Ishikawa (cell line): ENCODE measurements around the gene MAPK8IP1.
A peak's percentile ranks its signal among the peaks of the same experiment; 100 is the strongest.

Source experiments
- CEBPB ChIP-seq: IDR thresholded peaks from 2 replicates; pipeline ENCODE4 v1.6.1; 2012
- CREB1 ChIP-seq: IDR thresholded peaks from 2 replicates; pipeline ENCODE4 v1.6.1; 2012; ENCODE audit warnings: low read depth
- EGR1 ChIP-seq: IDR thresholded peaks from 2 replicates; pipeline ENCODE4 v1.6.1; 2012
- EP300 ChIP-seq: IDR thresholded peaks from 2 replicates; pipeline ENCODE4 v1.6.1; 2012; ENCODE audit warnings: borderline replicate concordance
- FOXM1 ChIP-seq: IDR thresholded peaks from 2 replicates; pipeline ENCODE4 v1.6.1; 2012; ENCODE audit warnings: low read depth, borderline replicate concordance
- MAX ChIP-seq: IDR thresholded peaks from 2 replicates; pipeline ENCODE4 v1.6.1; 2012
- NFIC ChIP-seq: IDR thresholded peaks from 2 replicates; pipeline ENCODE4 v1.6.1; 2012
- RAD21 ChIP-seq: IDR thresholded peaks from 2 replicates; pipeline ENCODE4 v1.6.1; 2012; ENCODE audit warnings: low read depth
- TAF1 ChIP-seq: IDR thresholded peaks from 2 replicates; pipeline ENCODE4 v1.6.1; 2012; ENCODE audit warnings: low read depth, mild to moderate bottlenecking
- TCF12 ChIP-seq: IDR thresholded peaks from 2 replicates; pipeline ENCODE4 v1.6.1; 2012; ENCODE audit warnings: low read depth
- TEAD4 ChIP-seq: IDR thresholded peaks from 2 replicates; pipeline ENCODE4 v1.6.1; 2012
- USF1 ChIP-seq: IDR thresholded peaks from 2 replicates; pipeline ENCODE4 v1.6.1; 2012
- YY1 ChIP-seq: IDR thresholded peaks from 2 replicates; pipeline ENCODE4 v1.6.1; 2012; ENCODE audit warnings: low read depth
- ZBTB7A ChIP-seq: IDR thresholded peaks from 2 replicates; pipeline ENCODE4 v1.6.1; 2012; ENCODE audit warnings: low read depth
- TF ChIP-seq, protein P1 (sequence below): IDR thresholded peaks from 2 replicates; pipeline ENCODE4 v1.6.1; 2012; ENCODE audit warnings: low read depth, mild to moderate bottlenecking

The MAPK8IP1 gene

DNA sequence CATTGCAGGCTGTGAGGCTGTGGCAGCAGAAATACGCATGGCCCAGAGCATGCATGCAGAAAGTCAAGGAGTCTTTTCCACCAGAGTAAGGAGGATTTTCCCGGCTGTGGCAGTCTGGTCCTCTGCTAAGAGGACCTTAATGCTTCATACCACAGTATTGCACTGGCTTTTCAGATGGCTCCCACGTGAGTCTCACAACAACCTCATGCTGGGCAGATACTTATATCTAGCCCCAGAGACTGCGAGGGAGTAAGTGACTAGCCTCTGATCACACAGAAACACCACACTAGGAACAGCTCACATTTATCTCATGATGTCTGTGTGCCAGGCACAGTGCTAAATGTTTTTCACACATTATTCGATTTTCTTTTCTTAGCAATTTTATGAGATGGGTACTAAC lies 30.1 kb upstream of the MAPK8IP1 start:
- TF ChIP-seq TAF1 (no peak), EP300 (no peak), EGR1 (no peak), CREB1 (no peak), MAX (no peak), FOXM1 (no peak), YY1 (no peak), TCF12 (no peak), RAD21 (no peak), CEBPB (no peak), ZBTB7A (no peak)
- TF ChIP-seq, protein P1, sequence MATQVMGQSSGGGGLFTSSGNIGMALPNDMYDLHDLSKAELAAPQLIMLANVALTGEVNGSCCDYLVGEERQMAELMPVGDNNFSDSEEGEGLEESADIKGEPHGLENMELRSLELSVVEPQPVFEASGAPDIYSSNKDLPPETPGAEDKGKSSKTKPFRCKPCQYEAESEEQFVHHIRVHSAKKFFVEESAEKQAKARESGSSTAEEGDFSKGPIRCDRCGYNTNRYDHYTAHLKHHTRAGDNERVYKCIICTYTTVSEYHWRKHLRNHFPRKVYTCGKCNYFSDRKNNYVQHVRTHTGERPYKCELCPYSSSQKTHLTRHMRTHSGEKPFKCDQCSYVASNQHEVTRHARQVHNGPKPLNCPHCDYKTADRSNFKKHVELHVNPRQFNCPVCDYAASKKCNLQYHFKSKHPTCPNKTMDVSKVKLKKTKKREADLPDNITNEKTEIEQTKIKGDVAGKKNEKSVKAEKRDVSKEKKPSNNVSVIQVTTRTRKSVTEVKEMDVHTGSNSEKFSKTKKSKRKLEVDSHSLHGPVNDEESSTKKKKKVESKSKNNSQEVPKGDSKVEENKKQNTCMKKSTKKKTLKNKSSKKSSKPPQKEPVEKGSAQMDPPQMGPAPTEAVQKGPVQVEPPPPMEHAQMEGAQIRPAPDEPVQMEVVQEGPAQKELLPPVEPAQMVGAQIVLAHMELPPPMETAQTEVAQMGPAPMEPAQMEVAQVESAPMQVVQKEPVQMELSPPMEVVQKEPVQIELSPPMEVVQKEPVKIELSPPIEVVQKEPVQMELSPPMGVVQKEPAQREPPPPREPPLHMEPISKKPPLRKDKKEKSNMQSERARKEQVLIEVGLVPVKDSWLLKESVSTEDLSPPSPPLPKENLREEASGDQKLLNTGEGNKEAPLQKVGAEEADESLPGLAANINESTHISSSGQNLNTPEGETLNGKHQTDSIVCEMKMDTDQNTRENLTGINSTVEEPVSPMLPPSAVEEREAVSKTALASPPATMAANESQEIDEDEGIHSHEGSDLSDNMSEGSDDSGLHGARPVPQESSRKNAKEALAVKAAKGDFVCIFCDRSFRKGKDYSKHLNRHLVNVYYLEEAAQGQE: no peak

GRCh38 chr11:45856044-45856468 lies 29.4 kb upstream of the MAPK8IP1 start:
- TF ChIP-seq CREB1: no peak
- TF ChIP-seq NFIC: no peak
- no peak for TF ChIP-seq USF1

GRCh38 chr11:45857961-45858474 lies 27.4 kb upstream of the MAPK8IP1 start:
- TF ChIP-seq, protein P1: no peak
- TF ChIP-seq YY1 (no peak), EGR1 (no peak), RAD21 (no peak), ZBTB7A (no peak), TCF12 (no peak), CEBPB (no peak)

GRCh38 chr11:45858751-45859398 lies 26.6 kb upstream of the MAPK8IP1 start:
- TF ChIP-seq RAD21 (no peak), CREB1 (no peak), CEBPB (no peak), USF1 (no peak), EGR1 (no peak)

GRCh38 chr11:45859661-45860140 lies 25.8 kb upstream of the MAPK8IP1 start:
- no peak for TF ChIP-seq TAF1
- TF ChIP-seq NFIC: peak; percentile 96
- TF ChIP-seq TCF12: peak; percentile 82
- peak; percentile 33; the same call in 1 of the 2 replicates for TF ChIP-seq TEAD4
- TF ChIP-seq ZBTB7A: no peak
- no peak for TF ChIP-seq FOXM1
- TF ChIP-seq RAD21: peak; percentile 4; the same call in 1 of the 2 replicates
- TF ChIP-seq EP300: peak; percentile 38; the same call in 1 of the 2 replicates
- TF ChIP-seq USF1: peak; percentile 86
- TF ChIP-seq YY1: no peak
- TF ChIP-seq, protein P1: no peak
- no peak for TF ChIP-seq EGR1
- peak; percentile 69 for TF ChIP-seq CEBPB
- no peak for TF ChIP-seq CREB1
- TF ChIP-seq MAX: peak; percentile 92
